Endodermal cell (in vitro differentiated cells): ENCODE results near the gene ASTN2. TPM values are rescaled to one million over a fixed set of nuclear protein-coding genes. Genes with fewer than 3 reads are reported as not detected.

Source experiments
- DNase-seq: peaks from one replicate; pipeline ENCODE4 v3.0.0-alpha.2; 2017
- H3K27ac ChIP-seq: 2 replicates; pipeline ENCODE4 v1.5.1; 2013; ENCODE audit warnings: mild to moderate bottlenecking, low read depth, low read length, moderate library complexity
- H3K27me3 ChIP-seq: 2 replicates; pipeline ENCODE4 v1.6.1; 2013; ENCODE audit warnings: mild to moderate bottlenecking, low read length, moderate library complexity; ENCODE audit not compliant: insufficient read depth, control insufficient read depth, poor library complexity, severe bottlenecking
- H3K36me3 ChIP-seq: 2 replicates; pipeline ENCODE4 v1.7.0; 2013; ENCODE audit warnings: mild to moderate bottlenecking, low read length, moderate library complexity; ENCODE audit not compliant: control insufficient read depth, insufficient read depth
- H3K4me1 ChIP-seq: one replicate; pipeline ENCODE4 v1.7.0; 2013; ENCODE audit warnings: low read length; ENCODE audit not compliant: control insufficient read depth, insufficient read depth
- H3K4me3 ChIP-seq: 2 replicates; pipeline ENCODE4 v1.5.1; 2013; ENCODE audit warnings: mild to moderate bottlenecking, low read length, moderate library complexity
- H3K9ac ChIP-seq: 2 replicates; pipeline ENCODE4 v1.6.1; 2013; ENCODE audit warnings: mild to moderate bottlenecking, low read length, moderate library complexity; ENCODE audit not compliant: poor library complexity, severe bottlenecking; ENCODE audit errors: extremely low read depth
- H3K9me3 ChIP-seq: 2 replicates; pipeline ENCODE4 v1.6.1; 2013; ENCODE audit warnings: mild to moderate bottlenecking, low read length, moderate library complexity; ENCODE audit not compliant: control insufficient read depth
- H3K27ac Mint-ChIP-seq: 2 replicates; pipeline ENCODE4 v1.8.0; 2020; ENCODE audit warnings: mixed read lengths
- H3K27me3 Mint-ChIP-seq: 2 replicates; pipeline ENCODE4 v1.8.0; 2021; ENCODE audit warnings: mild to moderate bottlenecking, mixed read lengths; ENCODE audit not compliant: insufficient read depth
- H3K36me3 Mint-ChIP-seq: 2 replicates; pipeline ENCODE4 v1.8.0; 2020; ENCODE audit warnings: low read depth, mixed read lengths
- H3K4me1 Mint-ChIP-seq: 2 replicates; pipeline ENCODE4 v1.8.0; 2020; ENCODE audit warnings: mixed read lengths
- H3K4me3 Mint-ChIP-seq: 2 replicates; pipeline ENCODE4 v1.8.0; 2020; ENCODE audit warnings: mild to moderate bottlenecking, moderate library complexity, mixed read lengths
- H3K9me3 Mint-ChIP-seq: 2 replicates; pipeline ENCODE4 v1.8.0; 2020; ENCODE audit warnings: mild to moderate bottlenecking, mixed read lengths
- WGBS, 2 experiments: methylation state at CpG; one replicate each; pipeline versions ENCODE4 v1.1.5 to v1.1.7; 2013; ENCODE audit warnings: missing lambda C conversion rate in 2 of 2, mixed read lengths in 1 of 2; ENCODE audit not compliant: insufficient coverage in 1 of 2, insufficient read length in 1 of 2; 5-methylcytosine and 5-hydroxymethylcytosine counted together
- total RNA-seq, 2 donors: library from RNA; stranded (reverse); fragmentation: NEBNext Ultra II Directional in 1 of 2; extraction: Animal tissue kit (Norgen Biotek cat#: 25700) in 1 of 2; gene quantifications; 2 replicates in 1 of 2; 3 replicates in 1 of 2; pipeline ENCODE4 v1.2.1, GENCODE V29; 2021
- TF ChIP-seq, protein P1 (sequence below): fragments of 200-600 bp; sonication (generic); conservative IDR thresholded peaks from 2 replicates; pipeline ENCODE4 v1.5.0; 2021; ENCODE audit warnings: antibody characterized with exemption, mild to moderate bottlenecking

ASTN2 gene
- total RNA-seq, 2 donors from 2014 or later: 8.9 to 10.4 TPM

DNA sequence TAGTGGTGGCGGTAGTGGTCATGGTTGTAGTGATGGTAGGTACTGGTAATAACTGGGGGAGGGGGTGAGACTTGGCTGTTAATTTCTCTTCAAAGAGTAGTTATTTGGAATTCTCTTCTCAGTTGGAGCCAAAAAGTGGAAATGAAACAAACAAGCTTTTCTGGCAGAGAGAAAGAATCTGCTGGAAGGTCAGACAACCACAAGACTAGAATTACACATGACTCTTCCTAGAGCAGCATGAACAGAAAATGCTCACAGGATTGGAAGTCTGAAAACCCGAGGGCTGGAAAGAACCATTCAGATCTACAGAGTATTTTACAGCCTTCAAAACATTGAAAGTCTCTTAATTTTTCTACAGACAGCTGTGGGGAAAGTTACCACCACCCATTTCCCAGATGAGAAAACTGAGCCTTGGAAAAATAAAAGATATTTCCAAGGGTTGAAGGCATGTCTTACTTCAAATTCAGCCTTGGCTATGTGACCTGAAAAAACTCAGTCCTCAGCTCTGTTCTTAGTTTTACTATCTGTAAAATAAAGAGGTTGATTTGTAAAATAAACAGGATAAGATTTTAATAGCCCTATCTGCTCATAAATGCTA lies 770.7 kb downstream of the ASTN2 start:
- Mint-ChIP-seq H3K27me3 (no peaks in the 10 kb centered on the region), H3K4me1 (peaks cover 17% of the 10 kb centered on the region), H3K9me3 (no peaks in the 10 kb centered on the region), H3K4me3 (no peak overlapping the region), H3K36me3 (no peaks in the 10 kb centered on the region), H3K27ac (no peak overlapping the region)
- H3K27me3 ChIP-seq: no peaks in the 10 kb centered on the region
- H3K4me3 ChIP-seq: no peak overlapping the region
- TF ChIP-seq, protein P1, sequence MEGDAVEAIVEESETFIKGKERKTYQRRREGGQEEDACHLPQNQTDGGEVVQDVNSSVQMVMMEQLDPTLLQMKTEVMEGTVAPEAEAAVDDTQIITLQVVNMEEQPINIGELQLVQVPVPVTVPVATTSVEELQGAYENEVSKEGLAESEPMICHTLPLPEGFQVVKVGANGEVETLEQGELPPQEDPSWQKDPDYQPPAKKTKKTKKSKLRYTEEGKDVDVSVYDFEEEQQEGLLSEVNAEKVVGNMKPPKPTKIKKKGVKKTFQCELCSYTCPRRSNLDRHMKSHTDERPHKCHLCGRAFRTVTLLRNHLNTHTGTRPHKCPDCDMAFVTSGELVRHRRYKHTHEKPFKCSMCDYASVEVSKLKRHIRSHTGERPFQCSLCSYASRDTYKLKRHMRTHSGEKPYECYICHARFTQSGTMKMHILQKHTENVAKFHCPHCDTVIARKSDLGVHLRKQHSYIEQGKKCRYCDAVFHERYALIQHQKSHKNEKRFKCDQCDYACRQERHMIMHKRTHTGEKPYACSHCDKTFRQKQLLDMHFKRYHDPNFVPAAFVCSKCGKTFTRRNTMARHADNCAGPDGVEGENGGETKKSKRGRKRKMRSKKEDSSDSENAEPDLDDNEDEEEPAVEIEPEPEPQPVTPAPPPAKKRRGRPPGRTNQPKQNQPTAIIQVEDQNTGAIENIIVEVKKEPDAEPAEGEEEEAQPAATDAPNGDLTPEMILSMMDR: no peak
- H3K9me3 ChIP-seq: no peaks in the 10 kb centered on the region
- H3K36me3 ChIP-seq: no peaks in the 10 kb centered on the region
- peaks cover 13% of the 10 kb centered on the region for H3K4me1 ChIP-seq
- H3K9ac ChIP-seq: no peak overlapping the region
- H3K27ac ChIP-seq: no peak overlapping the region
- WGBS, 2 experiments: 97 to 100% methylated on average over 1 to 2 of the region's 2 CpGs
- no peak for DNase-seq

DNA sequence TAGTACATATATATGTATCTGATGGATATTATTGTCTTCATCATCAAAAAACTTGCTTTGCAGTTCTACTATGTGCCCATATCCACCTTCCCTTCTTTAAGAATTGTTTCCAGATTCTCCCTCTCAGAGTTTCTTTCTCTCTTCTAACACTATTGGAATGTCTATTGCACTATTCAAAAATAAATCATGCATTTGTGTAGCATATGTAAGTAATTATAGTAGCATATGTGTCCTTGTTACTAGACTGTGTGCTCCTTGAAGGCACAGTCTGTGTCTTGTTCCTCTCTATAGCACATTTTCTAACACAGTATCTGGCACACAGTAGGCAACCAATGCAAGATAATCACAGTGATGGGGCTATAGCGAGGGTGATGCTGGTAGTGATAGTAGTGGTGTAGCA lies 771.2 kb downstream of the ASTN2 start:
- no peak overlapping the region for H3K27ac Mint-ChIP-seq
- no peaks in the 10 kb centered on the region for H3K9me3 Mint-ChIP-seq
- 100% methylated on average over 1 of the region's 1 CpG; no CpG with 5 or more reads in 1 of the 2 experiments for WGBS, 2 experiments
- peaks cover 14% of the 10 kb centered on the region for H3K4me1 ChIP-seq
- no peaks in the 10 kb centered on the region for H3K36me3 ChIP-seq
- H3K4me3 ChIP-seq: no peak overlapping the region
- DNase-seq: no peak
- H3K4me3 Mint-ChIP-seq: no peak overlapping the region
- H3K4me1 Mint-ChIP-seq: peaks cover 19% of the 10 kb centered on the region
- H3K9ac ChIP-seq: no peak overlapping the region
- no peaks in the 10 kb centered on the region for H3K27me3 ChIP-seq
- no peaks in the 10 kb centered on the region for H3K36me3 Mint-ChIP-seq
- no peak overlapping the region for H3K27ac ChIP-seq
- H3K9me3 ChIP-seq: no peaks in the 10 kb centered on the region
- H3K27me3 Mint-ChIP-seq: no peaks in the 10 kb centered on the region
- TF ChIP-seq, protein P1: no peak

DNA sequence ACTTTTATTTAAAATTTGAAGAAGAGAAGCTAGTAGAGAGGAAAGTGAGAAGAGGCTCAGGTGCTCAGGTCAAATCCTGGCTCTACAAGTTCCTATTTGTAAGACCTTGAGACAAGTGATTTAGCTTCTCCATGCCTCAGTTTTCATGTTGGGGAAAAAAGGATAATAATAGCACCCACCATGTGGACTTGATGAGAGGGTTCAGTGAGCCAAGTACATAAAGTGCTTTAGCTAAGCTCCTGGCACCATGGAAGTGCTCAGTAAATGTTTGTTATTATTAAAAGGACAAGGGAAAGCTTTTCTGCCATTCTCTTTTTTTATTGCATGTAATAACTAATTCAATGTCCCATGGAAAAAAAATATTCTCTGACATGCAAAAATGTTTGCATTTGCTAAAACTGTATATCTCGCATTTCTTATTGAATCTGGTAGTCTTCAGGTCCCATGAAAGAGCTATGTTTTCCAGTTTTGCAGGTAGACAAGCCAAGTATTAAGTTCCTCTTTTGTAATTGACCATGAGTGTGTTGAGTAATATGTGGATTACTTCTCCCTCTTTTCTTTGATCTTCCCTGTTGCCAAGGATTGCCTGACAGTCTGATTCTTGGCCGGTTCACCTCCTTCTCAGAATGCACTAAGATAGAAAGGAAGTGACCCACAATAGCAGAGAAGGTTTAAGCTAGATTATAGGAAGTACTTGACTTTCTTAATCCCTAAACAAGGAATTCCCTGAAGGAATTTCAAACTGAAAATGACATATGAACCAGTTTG lies 773.4 kb downstream of the ASTN2 start:
- no peaks in the 10 kb centered on the region for H3K9me3 ChIP-seq
- WGBS, 2 experiments: 80 to 92% methylated on average over 1 to 2 of the region's 2 CpGs
- peaks cover 15% of the 10 kb centered on the region for H3K4me1 Mint-ChIP-seq
- no peaks in the 10 kb centered on the region for H3K36me3 Mint-ChIP-seq
- DNase-seq: no peak
- no peak overlapping the region for H3K27ac Mint-ChIP-seq
- TF ChIP-seq, protein P1: no peak
- H3K4me3 Mint-ChIP-seq: no peak overlapping the region
- H3K4me1 ChIP-seq: peaks cover 14% of the 10 kb centered on the region
- H3K4me3 ChIP-seq: no peak overlapping the region
- H3K27me3 Mint-ChIP-seq: no peaks in the 10 kb centered on the region
- H3K36me3 ChIP-seq: no peaks in the 10 kb centered on the region
- no peaks in the 10 kb centered on the region for H3K9me3 Mint-ChIP-seq
- no peaks in the 10 kb centered on the region for H3K27me3 ChIP-seq
- no peak overlapping the region for H3K27ac ChIP-seq
- no peak overlapping the region for H3K9ac ChIP-seq
